ENCODE data around the gene LUZP1. TPM values are rescaled to one million over a fixed set of nuclear protein-coding genes. Genes with fewer than 3 reads are reported as not detected.

The LUZP1 gene
- total RNA-seq, 1 donor from 2014 or later: 21.8 TPM

DNA sequence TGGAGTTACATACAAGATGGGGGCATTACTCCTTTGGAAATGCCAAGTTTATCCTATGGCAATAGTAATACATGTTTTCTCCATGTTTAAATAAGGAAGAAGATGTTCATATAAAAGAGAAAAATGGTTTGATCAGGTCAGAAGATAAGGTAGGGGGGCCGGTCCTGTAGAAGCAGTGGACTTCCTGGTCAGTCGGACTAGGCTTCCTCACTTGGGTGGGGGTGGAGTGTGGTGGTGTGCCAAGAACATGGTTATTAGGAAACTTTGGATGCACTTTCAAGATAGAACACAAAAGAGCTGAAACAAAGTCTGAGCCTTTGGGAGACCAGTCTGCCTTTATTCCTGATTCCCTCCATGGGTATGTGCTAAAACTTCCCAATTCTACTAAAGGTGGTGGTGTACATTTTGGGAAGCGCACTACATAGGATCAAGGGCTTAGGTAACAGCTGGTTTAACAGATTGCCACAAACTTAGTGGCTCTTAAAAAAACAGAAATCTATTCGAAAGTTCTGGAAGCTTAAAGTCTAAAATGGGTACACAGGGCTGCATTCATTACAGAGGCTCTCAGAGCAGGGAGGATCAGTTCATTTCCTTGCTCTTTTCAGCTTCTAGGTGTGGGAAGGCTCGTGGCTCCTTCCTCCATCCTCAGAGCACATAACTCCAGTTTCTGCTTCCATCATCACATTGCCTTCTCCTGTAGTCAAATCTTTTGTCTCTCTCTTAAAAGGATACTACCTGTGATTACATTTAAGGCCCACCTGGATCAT is 84.8 kb downstream of the LUZP1 start:
- DNase-seq: no peak

DNA sequence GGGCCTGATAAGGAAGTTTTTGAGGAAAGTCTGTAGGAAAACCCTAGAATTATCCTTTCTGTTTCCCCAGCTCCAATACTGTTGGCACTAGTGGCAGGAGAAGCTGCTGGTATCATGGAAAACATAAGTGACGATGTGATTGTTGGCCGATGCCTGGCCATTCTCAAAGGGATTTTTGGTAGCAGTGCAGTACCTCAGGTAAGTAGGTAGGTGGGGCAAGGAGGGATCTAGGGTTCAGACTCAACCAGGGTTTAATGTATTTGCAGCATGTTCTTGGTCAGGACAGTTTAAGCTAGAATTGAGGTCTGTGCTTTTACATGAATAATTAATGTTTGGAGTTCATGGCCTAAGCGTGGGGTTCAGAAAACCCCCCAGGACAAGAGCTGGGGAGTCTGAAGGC is 87.3 kb downstream of the LUZP1 start:
- no peak for DNase-seq

DNA sequence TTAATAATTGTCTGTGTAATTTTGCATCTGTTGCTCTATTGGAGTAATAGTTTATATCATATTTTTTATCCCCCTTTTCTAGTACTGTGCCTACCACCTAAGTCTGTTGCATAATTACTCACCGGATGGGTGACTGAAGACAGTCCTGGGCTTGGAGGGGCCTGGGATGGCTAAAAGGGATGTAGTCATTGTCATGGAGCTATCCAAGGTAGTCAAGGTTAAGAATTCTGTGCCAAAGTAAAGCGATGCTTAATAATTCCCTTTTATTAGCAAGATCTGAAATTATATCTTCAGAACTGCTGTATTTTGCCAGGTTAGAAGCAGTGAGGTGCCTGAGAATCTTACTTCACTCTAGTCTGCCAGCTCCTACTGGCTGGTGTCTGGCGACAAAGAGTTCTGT is 87.8 kb downstream of the LUZP1 start:
- no peak for DNase-seq

DNA sequence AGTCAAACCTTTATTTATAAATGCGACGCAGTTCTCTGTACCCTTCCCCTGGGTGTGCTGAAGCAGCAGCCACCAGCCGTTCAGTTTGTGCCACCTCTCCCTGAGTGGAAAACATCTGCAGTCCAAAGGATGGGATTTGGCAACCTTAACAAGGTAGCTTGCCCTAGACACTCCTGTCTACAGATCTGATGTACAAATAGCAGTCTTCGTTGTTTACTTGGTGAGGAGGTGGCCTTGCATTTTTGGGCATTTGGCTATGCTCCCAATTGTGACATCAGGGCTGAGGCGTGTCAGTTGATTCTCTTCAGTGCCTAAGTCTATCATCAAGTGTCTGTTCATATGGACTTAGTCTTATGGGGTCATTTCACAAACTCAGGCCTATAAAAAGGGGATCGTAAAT is 89.6 kb downstream of the LUZP1 start:
- DNase-seq: no peak

DNA sequence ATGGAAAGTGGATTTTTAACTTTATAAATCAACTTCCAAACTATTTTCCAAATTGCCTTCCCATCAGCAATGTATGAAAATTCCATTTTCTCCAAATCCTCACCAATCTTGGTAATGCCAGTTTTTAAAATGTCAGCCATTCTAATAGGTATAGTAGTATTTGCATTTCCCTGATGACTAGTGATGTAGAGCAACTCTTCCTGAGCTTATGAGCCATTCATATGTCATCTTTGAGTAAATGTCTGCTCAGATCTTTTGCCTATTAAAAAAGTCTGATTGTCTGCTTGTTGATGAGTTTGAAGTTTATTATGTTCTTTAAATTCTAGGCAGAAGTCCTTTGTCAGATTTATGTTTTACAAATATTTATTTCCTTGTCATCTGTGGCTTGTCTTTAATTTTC is 94.6 kb downstream of the LUZP1 start:
- DNase-seq: no peak

DNA sequence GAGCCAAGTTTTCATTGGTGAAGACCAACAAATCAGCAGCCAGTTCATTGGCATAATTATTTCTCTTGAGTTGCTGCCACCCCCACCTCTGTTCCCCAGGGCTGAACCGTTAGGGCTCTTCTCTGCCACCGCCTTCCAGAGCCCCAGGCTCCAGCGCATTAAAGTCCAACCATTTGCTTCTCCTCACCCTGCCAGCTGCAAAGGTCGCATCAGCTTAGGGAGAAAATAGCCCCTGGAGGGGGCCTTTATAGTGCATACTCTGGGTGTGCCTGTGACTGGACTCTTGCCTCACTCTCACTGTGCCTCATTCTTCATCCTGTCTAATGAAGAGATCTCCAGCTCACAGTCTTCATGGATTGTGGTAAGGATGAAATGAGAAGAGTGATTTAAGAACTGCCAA is 99.0 kb downstream of the LUZP1 start:
- no peak for DNase-seq

DNA sequence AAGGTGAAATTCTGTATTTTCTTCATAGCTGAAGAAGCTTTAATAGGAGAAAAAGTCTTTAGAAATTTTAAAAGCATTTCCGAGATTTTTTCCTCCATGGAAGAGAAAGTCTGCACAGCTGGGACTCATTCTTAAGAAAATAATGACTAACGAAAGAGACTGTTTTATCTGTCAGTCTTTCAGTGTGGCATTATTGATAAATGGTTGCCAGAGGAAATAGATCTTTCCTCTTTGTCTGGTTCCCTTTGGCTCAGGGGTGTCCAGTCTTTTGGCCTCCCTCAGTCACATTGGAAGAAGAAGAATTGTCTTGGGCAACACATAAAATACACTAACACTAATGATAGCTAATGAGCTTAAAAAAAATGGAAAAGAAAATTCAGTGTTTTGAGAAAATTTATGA is 99.5 kb downstream of the LUZP1 start:
- DNase-seq: no peak

DNA sequence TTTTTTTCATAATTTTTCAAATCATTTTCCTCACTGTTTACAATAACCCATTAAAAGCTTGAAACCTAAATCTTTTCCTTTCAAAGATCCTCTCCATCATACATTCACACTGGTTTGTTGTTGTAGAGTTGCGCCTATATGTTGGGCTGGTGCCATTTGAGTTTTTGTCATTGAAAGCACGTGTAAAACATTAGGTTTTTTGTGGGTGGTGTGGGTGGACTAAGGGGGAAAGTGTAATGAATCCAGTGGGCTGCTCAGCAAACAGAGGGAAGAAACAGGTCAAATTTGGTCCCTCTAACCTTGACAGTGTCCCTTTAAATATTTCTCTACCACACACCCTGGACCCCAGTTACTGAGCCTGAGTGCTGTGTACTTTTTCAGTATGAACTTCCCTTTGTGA is 102.6 kb downstream of the LUZP1 start:
- no peak for DNase-seq

DNA sequence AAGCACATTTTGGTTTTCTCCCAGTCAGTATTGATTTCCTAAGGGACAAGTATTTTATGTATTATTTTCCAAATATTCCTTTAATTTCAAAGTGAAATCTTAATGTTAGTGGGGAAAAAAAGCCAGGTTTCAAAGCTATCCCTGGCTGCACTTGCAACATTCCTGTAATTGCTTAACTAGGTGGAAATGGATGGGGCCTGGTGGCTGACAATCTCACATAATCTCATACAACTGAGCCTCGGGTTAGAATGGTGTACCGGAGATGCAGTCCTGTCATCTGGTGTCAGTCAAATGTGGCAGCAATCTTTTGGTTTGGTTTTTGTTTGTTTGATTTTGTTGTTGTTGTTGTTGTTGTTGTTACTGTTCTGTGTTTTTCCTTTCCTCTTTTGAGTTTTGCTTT is 103.3 kb downstream of the LUZP1 start:
- DNase-seq: no peak

DNA sequence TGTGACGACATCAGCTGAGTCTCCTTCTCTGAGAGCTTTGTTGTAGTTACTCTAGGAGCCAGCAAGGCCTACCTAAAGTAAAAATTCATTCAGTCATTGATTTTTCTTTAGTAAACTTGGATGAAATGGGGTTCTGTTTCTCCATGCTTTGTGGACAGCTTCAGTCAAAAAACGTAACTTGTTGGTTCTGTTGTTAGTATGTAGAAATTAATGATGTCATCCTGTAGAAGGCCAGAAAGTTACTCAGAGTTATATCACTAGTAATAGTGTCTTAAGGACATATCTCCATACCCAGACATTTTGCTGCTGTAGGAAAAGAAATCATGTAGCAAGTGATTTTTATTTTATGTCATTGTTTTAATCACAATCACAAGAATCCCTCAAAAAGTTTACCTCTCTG is 106.4 kb downstream of the LUZP1 start:
- DNase-seq: no peak

DNA sequence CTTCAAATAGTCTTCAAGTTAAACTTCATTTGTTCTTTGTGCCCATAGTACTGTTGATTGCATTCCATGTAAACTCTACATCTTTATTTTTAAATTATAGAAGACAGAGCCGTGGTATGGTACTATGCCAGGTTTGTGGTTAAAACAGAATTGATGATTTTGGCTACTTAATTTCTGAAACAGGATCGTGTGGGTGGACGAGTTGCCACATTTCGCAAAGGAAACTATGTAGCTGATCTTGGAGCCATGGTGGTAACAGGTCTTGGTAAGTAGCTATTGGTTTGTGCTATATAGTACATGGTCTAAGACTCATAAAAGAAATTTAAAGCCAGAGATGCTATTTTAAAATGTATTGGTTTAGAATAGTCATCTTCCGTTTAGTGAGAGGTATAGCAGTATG is 111.4 kb downstream of the LUZP1 start:
- no peak for DNase-seq

DNA sequence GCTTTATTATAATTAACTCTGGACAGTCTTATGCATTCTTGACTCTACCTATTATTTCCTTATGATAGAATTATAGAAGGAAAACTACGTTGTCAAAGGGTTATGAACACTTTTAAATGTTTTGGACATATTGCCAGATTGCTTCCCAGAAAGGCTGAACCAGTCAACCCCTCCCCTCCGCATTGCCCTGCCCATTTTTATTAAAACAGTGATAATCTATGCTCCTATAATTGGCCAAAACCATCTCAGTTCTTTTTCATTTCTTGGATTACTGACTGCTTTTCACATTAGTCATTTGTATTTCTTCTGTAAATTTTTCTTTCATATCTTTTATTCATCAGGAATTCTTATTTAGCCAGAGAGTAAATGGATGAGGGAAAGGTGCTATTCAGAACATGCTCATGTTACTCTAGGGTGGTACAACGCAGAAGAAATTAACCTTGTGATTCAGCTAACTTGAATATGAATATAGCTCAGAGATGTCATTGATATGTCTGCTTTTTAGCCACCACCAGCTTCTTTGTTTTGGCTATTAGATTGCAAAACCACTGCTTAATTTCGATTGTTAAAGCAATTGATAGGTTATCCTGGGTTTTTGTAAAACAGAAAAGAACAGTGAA is 117.3 kb downstream of the LUZP1 start:
- DNase-seq: no peak

DNA sequence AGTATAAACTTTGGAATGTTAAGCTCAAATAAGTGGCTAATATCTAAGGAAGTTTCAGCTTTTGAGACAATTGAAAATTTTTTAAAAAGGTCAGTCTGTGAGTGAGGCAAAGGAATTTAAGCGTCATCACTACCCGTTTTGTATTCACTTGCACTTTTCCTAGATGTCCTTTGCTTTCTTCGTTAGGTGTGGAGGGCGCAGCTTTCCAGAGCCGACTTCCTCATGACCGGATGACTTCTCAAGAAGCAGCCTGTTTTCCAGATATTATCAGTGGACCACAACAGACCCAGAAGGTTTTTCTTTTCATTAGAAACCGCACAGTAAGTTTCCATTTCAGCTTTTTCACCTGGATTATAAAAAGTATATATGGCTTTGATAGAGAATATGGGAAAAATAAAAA is 118.5 kb downstream of the LUZP1 start:
- DNase-seq: no peak

DNA sequence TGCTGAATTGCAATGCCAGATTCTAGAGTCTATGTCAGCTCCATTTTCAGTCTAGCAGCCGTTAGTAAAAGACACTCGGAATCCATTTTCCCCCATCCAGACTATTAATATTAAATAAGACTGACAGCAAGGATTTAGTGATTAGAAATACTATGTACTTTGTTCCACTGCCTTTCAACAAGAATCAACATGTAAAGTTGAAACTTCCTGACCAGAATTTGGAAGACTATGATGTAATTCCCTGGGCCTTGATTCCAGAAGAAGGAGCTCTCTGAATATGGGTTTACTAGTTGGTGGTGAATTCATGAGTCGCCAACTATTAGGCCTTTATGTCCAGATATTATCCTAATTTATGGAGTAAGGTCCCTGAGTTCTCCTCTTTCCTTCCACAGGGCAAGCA is 124.6 kb downstream of the LUZP1 start:
- DNase-seq: no peak

DNA sequence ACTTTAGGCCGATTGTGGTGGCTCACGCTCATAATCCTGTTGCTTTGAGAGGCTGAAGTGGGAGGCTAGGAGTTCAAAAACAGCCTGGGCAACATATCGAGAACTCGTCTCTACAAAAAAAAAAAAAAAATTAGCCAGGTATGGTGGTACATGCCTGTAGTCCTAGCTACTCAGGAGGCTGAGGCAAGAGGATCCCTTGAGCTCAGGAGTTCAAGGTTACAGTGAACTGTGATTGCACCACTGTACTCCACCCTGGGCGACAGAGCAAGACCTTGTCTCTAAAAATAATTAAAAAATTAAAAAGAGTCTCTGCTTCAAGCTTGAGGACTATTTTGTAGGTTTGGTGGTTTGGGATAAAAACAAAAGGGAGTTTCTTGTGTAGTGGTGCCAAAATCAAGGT is 128.1 kb downstream of the LUZP1 start:
- DNase-seq: no peak

DNA sequence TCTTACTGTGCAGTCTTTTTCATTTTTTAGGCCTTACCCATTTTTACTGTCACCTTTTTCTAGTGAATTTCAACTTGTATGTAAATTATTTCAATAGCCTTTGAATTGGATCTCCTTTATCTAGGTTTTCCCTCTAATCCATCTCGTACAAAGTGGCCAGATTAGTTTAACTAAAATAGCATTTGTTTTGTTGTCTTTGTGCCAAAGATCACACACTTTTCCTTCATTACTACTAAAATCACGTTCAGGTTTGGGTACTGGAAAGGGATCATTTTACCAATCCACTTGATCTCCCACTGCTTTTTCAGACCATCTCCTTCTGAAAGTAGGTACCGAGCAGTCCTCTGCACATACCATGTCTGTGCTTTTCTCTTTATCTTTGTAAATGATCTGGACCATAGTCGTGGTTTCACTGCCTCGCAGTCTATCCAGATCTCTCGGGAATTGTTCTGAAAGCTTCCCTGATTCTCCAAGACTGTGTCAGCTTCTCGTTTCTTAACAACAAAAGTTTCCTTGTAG is 129.3 kb downstream of the LUZP1 start:
- no peak for DNase-seq

DNA sequence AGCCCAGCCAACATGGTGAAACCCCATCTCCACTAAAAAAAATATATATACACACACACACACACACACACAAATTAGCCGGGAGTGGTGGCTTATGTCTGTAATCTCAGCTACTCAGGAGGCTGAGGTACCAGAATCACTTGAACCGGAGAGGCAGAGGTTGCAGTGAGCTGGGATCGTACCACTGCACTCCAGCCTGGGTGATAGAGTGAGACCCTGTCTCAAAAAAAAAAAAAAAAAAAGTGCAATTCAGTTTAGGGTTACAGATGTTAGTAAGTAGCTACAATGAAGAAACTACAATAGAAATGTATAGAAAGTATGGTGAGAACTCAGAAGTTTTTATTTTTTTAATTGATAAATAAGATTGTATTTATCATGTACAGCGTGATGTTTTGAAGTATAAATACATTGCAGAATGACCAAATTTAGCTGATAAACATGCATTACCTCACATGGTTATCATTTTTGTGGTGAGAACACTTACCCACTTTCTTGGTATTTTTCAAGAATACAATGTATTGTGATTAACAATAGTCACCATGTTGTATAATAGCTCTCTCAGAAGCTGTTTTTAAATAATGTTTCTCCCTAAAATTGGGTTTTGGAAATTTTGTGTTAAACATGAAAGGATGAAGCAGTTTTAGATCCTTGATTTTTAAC is 131.4 kb downstream of the LUZP1 start:
- no peak for DNase-seq

DNA sequence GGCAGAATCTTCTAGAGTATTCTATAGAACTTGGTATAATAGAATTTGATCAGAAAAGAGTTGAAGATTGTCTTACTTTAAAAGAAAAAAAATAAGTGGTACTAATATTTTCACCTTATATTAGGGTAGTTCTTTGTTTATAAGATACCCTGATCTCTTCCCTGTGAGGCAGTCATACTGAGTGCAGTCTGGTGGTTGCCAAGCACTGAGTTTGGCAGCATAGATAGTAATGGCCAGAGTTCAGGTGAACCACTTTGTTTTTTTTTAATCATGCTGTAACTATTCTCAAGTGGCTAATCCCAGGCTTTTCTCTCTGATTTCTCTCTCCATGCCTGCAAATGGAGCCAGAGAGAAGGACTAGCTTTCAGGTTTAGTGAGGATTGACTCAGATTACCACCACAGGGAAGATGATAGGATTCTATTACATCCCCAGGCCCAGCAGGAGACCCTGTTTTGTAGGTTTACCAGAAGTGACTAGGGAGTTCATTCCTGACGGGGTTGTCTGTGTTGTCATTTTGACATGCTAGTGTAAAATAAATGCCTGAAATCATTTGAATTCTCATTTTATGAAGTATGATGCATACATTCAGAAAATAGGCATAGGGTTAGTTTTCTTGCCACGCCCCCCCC is 132.7 kb downstream of the LUZP1 start:
- no peak for DNase-seq

Small RNA genes lying within 50 kb of the gene (small RNA-seq; reads per million reads assigned to genes)
- gene MIR3115 (ENCODE audit: low replicate concordance) (not detected), gene MIR4419A (ENCODE audit: low replicate concordance) (not detected), gene RNU6-135P (ENCODE audit: low replicate concordance) (not detected), gene RNU6-514P (ENCODE audit: low replicate concordance) (not detected)

Other genes with a start within 250 kb of the LUZP1 start
- gene LACTBL1, start 196.0 kb downstream of the LUZP1 start, total RNA-seq: not detected
- gene TEX46, start 153.0 kb downstream of the LUZP1 start, total RNA-seq: not detected
- gene KDM1A, start 149.4 kb downstream of the LUZP1 start, total RNA-seq: 76.7 TPM
- gene HTR1D, start 48.6 kb upstream of the LUZP1 start, total RNA-seq: not detected
- 113 TPM for gene HNRNPR, start 175.4 kb upstream of the LUZP1 start, total RNA-seq
- 43.4 TPM for gene ZNF436, start 201.0 kb upstream of the LUZP1 start, total RNA-seq